ENCODE measurements around the gene DEDD. TPM values are rescaled to one million over a fixed set of nuclear protein-coding genes. Genes with fewer than 3 reads are reported as not detected.
A peak's percentile ranks its signal among the peaks of the same experiment; 100 is the strongest.

Gene DEDD
- total and polyA plus RNA-seq, 5 donors from 2014 or later, result 39.5 to 46.4 (median 41.5) TPM

DNA sequence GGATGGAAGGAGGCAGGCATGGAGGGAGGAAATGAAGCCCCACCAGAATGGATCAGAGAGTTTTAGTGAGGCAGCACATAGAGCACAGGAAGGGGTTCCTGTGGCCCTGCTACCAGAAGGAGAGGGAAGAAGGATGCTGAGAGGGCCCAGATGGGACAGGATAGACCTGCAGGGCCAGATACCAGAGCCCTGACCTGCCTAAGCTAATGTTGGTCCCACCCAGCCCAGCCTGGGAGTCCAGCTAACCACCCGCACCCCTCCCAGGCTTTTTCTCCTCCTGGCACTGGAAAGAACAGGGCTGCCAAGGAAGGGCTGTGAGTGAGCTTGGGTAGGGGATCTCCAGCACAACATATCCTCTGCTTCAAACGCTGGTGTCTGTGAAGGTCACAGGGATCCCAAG lies 50.0 kb downstream of the DEDD start:
- Mint-ChIP-seq H3K36me3 (no peaks in the 10 kb centered on the region), H3K4me3 (no peak overlapping the region), H3K27me3 (peaks cover 5% of the 10 kb centered on the region), H3K9me3 (peaks cover 0 to 2% (median 0%) of the 10 kb centered on the region in 7 donors), H3K27ac (peak overlapping the region in 1 of 3 donors; percentile 25), H3K4me1 (peaks cover 0 to 1% (median 0%) of the 10 kb centered on the region in 4 donors)
- DNase-seq (no peak), ATAC-seq (ENCODE audit: low read depth in 2 of 2) (no peak)
- Histone ChIP-seq H3K9me3 (ENCODE audit: control insufficient read depth in 2 of 2, low read length in 2 of 2) (no peaks in the 10 kb centered on the region), H3K4me1 (ENCODE audit: control insufficient read depth, insufficient read depth, low read length, poor library complexity, severe bottlenecking) (no peaks in the 10 kb centered on the region), H3K27ac (ENCODE audit: insufficient read depth, low read length, poor library complexity, severe bottlenecking) (no peak overlapping the region), H3K27me3 (ENCODE audit: control insufficient read depth, insufficient read depth, low read length) (no peaks in the 10 kb centered on the region), H3K4me3 (ENCODE audit: low read depth, low read length) (no peak overlapping the region), H3K36me3 (ENCODE audit: control insufficient read depth, insufficient read depth, low read length) (no peaks in the 10 kb centered on the region)

DNA sequence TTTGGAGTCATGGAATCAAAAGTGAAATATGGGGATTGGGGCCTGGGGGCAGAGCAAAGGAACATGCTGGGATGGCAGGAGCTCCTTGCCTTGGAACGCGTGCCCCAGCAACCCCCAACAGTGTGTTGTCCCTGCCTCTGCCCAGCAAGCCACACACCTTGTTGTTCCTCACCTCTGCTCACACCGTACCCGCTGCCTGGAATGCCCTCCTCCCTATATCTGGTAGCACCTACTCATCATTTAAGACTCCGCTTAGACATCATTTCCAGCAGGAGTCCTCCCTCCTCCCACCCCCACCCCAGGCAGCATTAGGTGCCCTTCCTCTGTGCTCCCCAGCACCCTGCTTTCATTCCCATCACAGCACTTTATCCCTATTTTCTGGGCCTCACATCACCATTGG lies 50.9 kb downstream of the DEDD start:
- Histone ChIP-seq H3K4me1 (ENCODE audit: control insufficient read depth, insufficient read depth, low read length, poor library complexity, severe bottlenecking) (no peaks in the 10 kb centered on the region), H3K27me3 (ENCODE audit: control insufficient read depth, insufficient read depth, low read length) (no peaks in the 10 kb centered on the region), H3K36me3 (ENCODE audit: control insufficient read depth, insufficient read depth, low read length) (no peaks in the 10 kb centered on the region), H3K27ac (ENCODE audit: insufficient read depth, low read length, poor library complexity, severe bottlenecking) (no peak overlapping the region), H3K9me3 (ENCODE audit: control insufficient read depth in 2 of 2, low read length in 2 of 2) (no peaks in the 10 kb centered on the region), H3K4me3 (ENCODE audit: low read depth, low read length) (no peak overlapping the region)
- peaks cover 5% of the 10 kb centered on the region for H3K27me3 Mint-ChIP-seq
- no peaks in the 10 kb centered on the region for H3K36me3 Mint-ChIP-seq
- H3K4me3 Mint-ChIP-seq, result no peak overlapping the region
- no peaks in the 10 kb centered on the region for H3K4me1 Mint-ChIP-seq
- ATAC-seq (ENCODE audit: low read depth in 2 of 2) (no peak), DNase-seq (no peak)
- peak overlapping the region in 2 of 3 donors; percentile 31 to 51 for H3K27ac Mint-ChIP-seq
- H3K9me3 Mint-ChIP-seq, result peaks cover 0 to 2% (median 0%) of the 10 kb centered on the region in 7 donors

DNA sequence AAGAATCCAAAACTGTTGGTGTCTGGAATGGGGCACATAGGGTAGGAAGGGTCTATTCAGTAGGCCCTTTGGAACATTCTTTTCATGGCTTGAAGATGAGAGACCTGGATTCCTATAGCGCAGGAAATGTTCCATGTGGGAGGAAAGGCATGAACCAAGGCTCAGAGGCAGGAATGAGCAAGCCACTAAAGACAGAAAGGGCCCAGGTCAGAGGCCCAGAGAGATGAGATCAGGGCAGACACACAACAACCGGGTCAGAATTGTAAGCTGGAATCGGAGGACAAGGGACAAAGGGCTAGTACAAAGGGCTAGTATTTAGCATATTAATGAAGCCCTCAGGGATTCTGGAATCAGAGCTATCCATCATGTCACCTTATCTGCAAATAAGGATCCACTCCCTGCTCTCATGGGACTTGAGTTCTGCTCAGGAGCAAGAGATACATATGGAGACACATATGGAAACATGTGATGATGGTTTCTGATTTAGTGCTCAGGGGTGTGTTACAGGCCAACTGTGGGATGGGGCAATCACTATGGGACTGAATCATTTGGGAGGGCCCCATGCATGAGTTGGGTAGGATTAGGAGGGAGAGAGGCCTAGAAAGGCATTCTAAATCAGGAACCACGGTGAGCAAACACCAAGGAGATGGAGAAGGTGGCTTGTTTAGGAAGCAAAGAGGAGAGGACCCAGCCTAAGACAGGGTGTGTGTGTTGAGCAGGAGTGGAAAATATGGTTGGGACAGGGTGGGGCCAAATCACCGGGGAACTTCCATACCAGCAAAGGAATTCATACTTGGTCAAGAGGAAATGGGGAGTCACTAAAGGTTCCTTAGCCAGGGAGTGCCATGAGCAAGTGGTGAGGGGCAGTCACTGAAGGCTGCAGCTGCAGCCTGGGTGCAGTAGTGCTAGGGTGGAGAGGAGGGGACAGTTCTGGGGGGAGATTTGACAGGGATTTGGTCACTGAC lies 51.7 kb downstream of the DEDD start:
- no peak for DNase-seq
- Histone ChIP-seq H3K36me3 (ENCODE audit: control insufficient read depth, insufficient read depth, low read length) (no peaks in the 10 kb centered on the region), H3K4me3 (ENCODE audit: low read depth, low read length) (no peak overlapping the region), H3K4me1 (ENCODE audit: control insufficient read depth, insufficient read depth, low read length, poor library complexity, severe bottlenecking) (no peaks in the 10 kb centered on the region), H3K27ac (ENCODE audit: insufficient read depth, low read length, poor library complexity, severe bottlenecking) (no peak overlapping the region), H3K27me3 (ENCODE audit: control insufficient read depth, insufficient read depth, low read length) (no peaks in the 10 kb centered on the region), H3K9me3 (ENCODE audit: control insufficient read depth in 2 of 2, low read length in 2 of 2) (no peaks in the 10 kb centered on the region)
- Mint-ChIP-seq H3K9me3 (peaks cover 0 to 2% (median 0%) of the 10 kb centered on the region in 7 donors), H3K27me3 (peaks cover 5% of the 10 kb centered on the region), H3K27ac (peak overlapping the region in 2 of 3 donors; percentile 31 to 71), H3K36me3 (no peaks in the 10 kb centered on the region), H3K4me3 (no peak overlapping the region), H3K4me1 (no peaks in the 10 kb centered on the region)
- ATAC-seq (ENCODE audit: low read depth in 2 of 2), result no peak

DNA sequence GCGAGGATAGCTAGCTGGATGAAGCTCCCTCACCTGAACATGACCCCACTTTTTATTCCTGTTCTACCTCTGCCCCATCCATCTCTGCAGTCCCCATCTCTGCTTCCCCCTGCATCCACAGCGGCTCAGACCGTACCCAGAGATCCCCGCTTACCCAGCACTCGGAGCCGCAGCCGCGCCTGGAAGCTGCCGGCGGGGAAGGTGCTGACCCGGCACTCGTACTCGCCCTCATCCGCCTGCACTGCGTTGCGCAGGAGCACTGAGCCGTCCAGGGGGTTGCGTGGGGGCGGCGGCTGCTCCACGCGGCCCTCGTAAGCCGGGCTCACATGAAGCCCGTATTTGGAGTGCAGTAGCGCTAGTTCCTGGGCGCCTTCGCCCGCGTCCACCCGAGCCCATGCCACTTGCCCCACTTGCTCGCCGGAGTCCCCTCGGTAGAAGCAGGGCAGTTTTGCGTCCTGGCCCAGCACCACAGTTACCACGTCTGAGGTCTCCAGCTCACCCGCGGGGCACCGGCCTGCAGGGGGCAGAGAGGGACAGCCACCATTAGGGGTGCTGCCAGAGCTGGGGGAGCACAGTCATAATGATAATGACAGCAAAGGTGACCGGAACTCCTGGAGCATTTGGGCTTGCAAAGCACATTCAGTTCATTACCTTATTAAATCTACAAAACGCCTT lies 52.9 kb downstream of the DEDD start:
- Histone ChIP-seq H3K9me3 (ENCODE audit: control insufficient read depth in 2 of 2, low read length in 2 of 2) (no peaks in the 10 kb centered on the region), H3K27ac (ENCODE audit: insufficient read depth, low read length, poor library complexity, severe bottlenecking) (no peak overlapping the region), H3K27me3 (ENCODE audit: control insufficient read depth, insufficient read depth, low read length) (no peaks in the 10 kb centered on the region), H3K4me3 (ENCODE audit: low read depth, low read length) (no peak overlapping the region), H3K4me1 (ENCODE audit: control insufficient read depth, insufficient read depth, low read length, poor library complexity, severe bottlenecking) (no peaks in the 10 kb centered on the region), H3K36me3 (ENCODE audit: control insufficient read depth, insufficient read depth, low read length) (no peaks in the 10 kb centered on the region)
- ATAC-seq (ENCODE audit: low read depth in 2 of 2), result no peak
- H3K9me3 Mint-ChIP-seq, result peaks cover 0 to 2% (median 0%) of the 10 kb centered on the region in 7 donors
- no peak overlapping the region for H3K27ac Mint-ChIP-seq
- no peak for DNase-seq
- H3K4me3 Mint-ChIP-seq, result no peak overlapping the region
- no peaks in the 10 kb centered on the region for H3K4me1 Mint-ChIP-seq
- H3K36me3 Mint-ChIP-seq, result no peaks in the 10 kb centered on the region
- H3K27me3 Mint-ChIP-seq, result peaks cover 5% of the 10 kb centered on the region

DNA sequence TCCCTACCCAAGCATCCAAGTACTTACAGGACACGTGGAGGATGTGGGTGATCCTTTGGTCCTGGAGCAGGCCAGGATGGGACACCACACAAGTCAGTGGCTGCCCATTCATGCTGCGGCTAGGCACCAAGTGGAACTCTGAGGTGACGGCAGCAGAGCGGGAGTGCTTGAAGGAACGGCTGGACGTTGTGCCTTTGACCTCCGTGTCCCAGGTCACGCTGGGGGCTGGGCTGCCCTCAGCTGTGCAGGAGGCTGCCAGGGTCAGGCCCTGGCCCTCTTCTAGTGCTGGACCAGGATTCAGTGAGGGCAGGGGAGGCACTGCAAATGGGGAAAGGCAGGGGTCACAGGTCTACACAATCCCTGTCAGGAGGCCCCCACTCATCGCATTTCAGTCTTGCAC lies 55.0 kb downstream of the DEDD start:
- Mint-ChIP-seq H3K4me1 (peaks cover 0 to 5% (median 0%) of the 10 kb centered on the region in 4 donors), H3K4me3 (no peak overlapping the region), H3K27me3 (peaks cover 5% of the 10 kb centered on the region), H3K9me3 (peaks cover 0 to 2% (median 0%) of the 10 kb centered on the region in 7 donors), H3K27ac (no peak overlapping the region), H3K36me3 (no peaks in the 10 kb centered on the region)
- DNase-seq (no peak), ATAC-seq (ENCODE audit: low read depth in 2 of 2) (no peak)
- Histone ChIP-seq H3K27me3 (ENCODE audit: control insufficient read depth, insufficient read depth, low read length) (no peaks in the 10 kb centered on the region), H3K9me3 (ENCODE audit: control insufficient read depth in 2 of 2, low read length in 2 of 2) (no peaks in the 10 kb centered on the region), H3K4me3 (ENCODE audit: low read depth, low read length) (no peak overlapping the region), H3K4me1 (ENCODE audit: control insufficient read depth, insufficient read depth, low read length, poor library complexity, severe bottlenecking) (no peaks in the 10 kb centered on the region), H3K27ac (ENCODE audit: insufficient read depth, low read length, poor library complexity, severe bottlenecking) (no peak overlapping the region), H3K36me3 (ENCODE audit: control insufficient read depth, insufficient read depth, low read length) (no peaks in the 10 kb centered on the region)

DNA sequence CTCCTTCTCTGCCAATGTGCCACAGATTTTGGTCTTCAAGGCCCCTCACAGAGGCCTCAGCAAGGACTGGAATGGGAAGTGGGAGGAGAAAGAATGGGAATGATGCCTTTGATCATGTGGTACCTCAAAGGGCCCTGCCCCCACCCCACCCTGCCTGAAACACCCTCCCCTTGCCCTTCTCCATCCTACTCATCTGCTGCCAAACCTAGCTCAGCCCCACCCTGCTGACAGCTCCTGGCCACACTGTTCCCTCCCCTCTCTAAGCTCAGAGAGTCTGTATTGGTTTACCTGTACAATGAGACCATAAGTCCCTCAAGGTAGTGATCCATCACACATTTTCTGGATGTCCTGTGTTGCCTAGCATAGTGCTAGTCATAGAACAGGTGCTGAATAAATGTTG lies 56.1 kb downstream of the DEDD start:
- peaks cover 0 to 13% (median 5%) of the 10 kb centered on the region in 4 donors for H3K4me1 Mint-ChIP-seq
- H3K27me3 Mint-ChIP-seq, result peaks cover 5% of the 10 kb centered on the region
- no peak overlapping the region for H3K4me3 Mint-ChIP-seq
- DNase-seq, result no peak
- H3K36me3 Mint-ChIP-seq, result no peaks in the 10 kb centered on the region
- no peak overlapping the region for H3K4me3 ChIP-seq (ENCODE audit: low read depth, low read length)
- H3K9me3 ChIP-seq (ENCODE audit: control insufficient read depth in 2 of 2, low read length in 2 of 2), result no peaks in the 10 kb centered on the region
- H3K27ac Mint-ChIP-seq, result no peak overlapping the region
- H3K27ac ChIP-seq (ENCODE audit: insufficient read depth, low read length, poor library complexity, severe bottlenecking), result no peak overlapping the region
- H3K36me3 ChIP-seq (ENCODE audit: control insufficient read depth, insufficient read depth, low read length), result no peaks in the 10 kb centered on the region
- peaks cover 7% of the 10 kb centered on the region for H3K4me1 ChIP-seq (ENCODE audit: control insufficient read depth, insufficient read depth, low read length, poor library complexity, severe bottlenecking)
- peaks cover 0 to 2% (median 0%) of the 10 kb centered on the region in 7 donors for H3K9me3 Mint-ChIP-seq
- no peaks in the 10 kb centered on the region for H3K27me3 ChIP-seq (ENCODE audit: control insufficient read depth, insufficient read depth, low read length)
- no peak for ATAC-seq (ENCODE audit: low read depth in 2 of 2)

DNA sequence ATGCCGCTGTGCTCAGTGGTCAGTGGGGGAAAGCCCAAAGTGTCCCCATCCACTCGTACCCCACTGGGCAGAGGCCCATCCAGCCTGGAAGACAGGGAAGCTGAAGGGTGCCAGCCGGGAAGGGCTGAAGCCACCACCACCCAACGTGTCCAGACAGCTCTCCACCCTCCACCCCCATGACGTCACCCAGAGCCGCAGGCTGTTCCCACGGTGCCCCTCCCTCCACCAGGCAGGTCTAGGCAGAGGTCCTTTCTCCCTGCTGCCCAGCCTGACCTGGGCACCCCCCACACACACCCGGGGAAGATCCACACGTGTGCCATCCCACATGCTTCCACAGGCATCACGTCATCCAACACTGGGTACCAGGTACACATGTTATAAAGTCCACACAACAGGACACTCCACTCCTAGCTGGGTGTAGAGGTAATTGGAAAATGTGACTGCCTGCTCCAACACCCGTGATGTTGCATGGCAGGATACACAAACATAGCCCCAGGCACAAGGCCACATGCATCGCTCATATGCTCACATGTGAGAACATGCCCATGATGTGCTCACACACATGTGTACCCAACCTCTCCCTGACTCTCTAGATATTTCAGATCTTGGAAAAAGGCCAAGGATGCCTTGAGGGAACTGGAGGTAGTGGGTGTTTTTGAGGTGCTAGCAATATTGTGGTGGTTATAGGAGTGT lies 57.6 kb downstream of the DEDD start:
- H3K9me3 Mint-ChIP-seq, result peaks cover 0 to 2% (median 0%) of the 10 kb centered on the region in 7 donors
- no peak for ATAC-seq (ENCODE audit: low read depth in 2 of 2)

More for the DNA sequence above, 57.6 kb downstream of the DEDD start:
- Mint-ChIP-seq H3K4me3 (peak overlapping the region in 1 of 4 donors; percentile 38), H3K27ac (peak overlapping the region in 1 of 3 donors; percentile 42), H3K4me1 (peaks cover 0 to 28% (median 12%) of the 10 kb centered on the region in 4 donors), H3K36me3 (no peaks in the 10 kb centered on the region), H3K27me3 (peaks cover 5% of the 10 kb centered on the region)
- Histone ChIP-seq H3K4me1 (ENCODE audit: control insufficient read depth, insufficient read depth, low read length, poor library complexity, severe bottlenecking) (peaks cover 23% of the 10 kb centered on the region), H3K9me3 (ENCODE audit: control insufficient read depth in 2 of 2, low read length in 2 of 2) (no peaks in the 10 kb centered on the region), H3K4me3 (ENCODE audit: low read depth, low read length) (no peak overlapping the region), H3K27ac (ENCODE audit: insufficient read depth, low read length, poor library complexity, severe bottlenecking) (no peak overlapping the region), H3K36me3 (ENCODE audit: control insufficient read depth, insufficient read depth, low read length) (no peaks in the 10 kb centered on the region), H3K27me3 (ENCODE audit: control insufficient read depth, insufficient read depth, low read length) (no peaks in the 10 kb centered on the region)
- DNase-seq, result no peak
